ENCODE data around the gene TRIM32. TPM values are rescaled to one million over a fixed set of nuclear protein-coding genes. Genes with fewer than 3 reads are reported as not detected.

Gene TRIM32
- total RNA-seq, 2 experiments from 2014 or later: 11.4 to 13.9 TPM

DNA sequence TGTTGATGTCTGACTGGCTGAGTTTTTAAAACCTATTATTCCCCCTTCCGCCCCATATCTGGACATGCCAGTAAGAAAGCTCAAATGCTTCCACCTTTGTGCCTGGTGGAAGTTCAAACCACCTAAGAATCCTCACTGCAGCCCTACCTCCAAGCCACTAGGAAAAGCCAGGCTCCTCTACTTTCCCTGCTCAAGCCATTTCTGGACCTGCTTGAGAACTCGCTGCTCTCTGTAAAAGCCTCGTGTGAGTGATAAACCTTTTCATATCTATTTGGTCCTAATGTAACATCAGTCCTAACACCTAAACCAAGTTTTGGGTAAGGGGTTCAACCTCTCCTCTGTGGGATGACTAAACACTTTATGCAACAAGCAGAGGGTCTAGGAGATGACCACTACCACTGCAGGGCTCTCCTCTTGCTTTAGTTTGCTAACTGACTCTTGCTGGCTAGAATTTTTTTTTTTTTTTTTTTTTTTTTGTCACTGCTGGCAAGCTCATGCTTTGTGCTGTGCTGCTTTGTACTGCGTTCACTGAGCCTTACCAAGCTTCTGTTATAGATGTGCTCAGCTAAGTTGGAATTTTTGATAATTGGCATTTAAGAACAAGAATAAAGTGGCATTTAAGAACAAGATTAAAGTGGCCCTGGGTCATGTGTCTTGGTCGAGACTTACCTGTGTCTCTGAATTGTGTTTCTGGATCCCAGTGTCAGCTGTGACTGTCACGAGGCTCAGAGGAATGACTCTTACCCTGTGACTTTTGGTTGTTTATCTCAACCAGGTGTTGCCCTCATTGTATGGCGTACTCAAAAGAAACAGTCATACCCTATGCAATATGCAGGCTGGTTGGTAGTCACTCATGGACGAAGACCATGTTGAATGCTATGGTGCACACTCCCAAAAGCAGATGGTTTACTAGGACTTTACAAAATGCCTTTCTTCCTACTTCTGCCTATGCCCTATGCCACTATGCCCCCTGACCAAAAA, 19.5 kb downstream of the TRIM32 start:
- intact Hi-C loops (cut with micrococcal nuclease; ENCODE audit: unreplicated experiment): no loop called here
- ChIA-PET CTCF (ENCODE audit: unreplicated experiment) (no interaction called here), POLR2A (interaction anchor here (0.7 kb wide), 1 partner anchor 1359 kb away, joined by 3 read pairs; no protein-coding TSS in a partner anchor)
- no peaks in the 10 kb centered on the region for H3K79me2 ChIP-seq (ENCODE audit: insufficient read depth, low read depth, low read length)
- TF ChIP-seq EZH2phosphoT487 (IDR thresholded peaks at IDR 0.05; ENCODE audit: borderline replicate concordance, low read depth, low read length): no peak
- TF ChIP-seq, protein P1, sequence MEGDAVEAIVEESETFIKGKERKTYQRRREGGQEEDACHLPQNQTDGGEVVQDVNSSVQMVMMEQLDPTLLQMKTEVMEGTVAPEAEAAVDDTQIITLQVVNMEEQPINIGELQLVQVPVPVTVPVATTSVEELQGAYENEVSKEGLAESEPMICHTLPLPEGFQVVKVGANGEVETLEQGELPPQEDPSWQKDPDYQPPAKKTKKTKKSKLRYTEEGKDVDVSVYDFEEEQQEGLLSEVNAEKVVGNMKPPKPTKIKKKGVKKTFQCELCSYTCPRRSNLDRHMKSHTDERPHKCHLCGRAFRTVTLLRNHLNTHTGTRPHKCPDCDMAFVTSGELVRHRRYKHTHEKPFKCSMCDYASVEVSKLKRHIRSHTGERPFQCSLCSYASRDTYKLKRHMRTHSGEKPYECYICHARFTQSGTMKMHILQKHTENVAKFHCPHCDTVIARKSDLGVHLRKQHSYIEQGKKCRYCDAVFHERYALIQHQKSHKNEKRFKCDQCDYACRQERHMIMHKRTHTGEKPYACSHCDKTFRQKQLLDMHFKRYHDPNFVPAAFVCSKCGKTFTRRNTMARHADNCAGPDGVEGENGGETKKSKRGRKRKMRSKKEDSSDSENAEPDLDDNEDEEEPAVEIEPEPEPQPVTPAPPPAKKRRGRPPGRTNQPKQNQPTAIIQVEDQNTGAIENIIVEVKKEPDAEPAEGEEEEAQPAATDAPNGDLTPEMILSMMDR (conservative IDR thresholded peaks at IDR 0.05; ENCODE audit: low read length): no peak
- H4K20me1 ChIP-seq (ENCODE audit: insufficient read depth, low read length): no peaks in the 10 kb centered on the region; the same call in 1 of the 2 replicates
- H3K27ac ChIP-seq (ENCODE audit: low read depth, low read length, poor library complexity, severe bottlenecking): no peak overlapping the region
- no peaks in the 10 kb centered on the region for H3K4me1 ChIP-seq (ENCODE audit: insufficient read depth, low read length, poor library complexity, severe bottlenecking)
- H3K9me2 ChIP-seq (ENCODE audit: insufficient read depth, low read length): no peaks in the 10 kb centered on the region
- DNase-seq (ENCODE audit: low spot score): no peak
- H2AFZ ChIP-seq (ENCODE audit: low read length): no peak overlapping the region
- BruUV-seq (replicated peaks): no TSS peak
- H3K4me3 ChIP-seq (ENCODE audit: low read depth, low read length, poor library complexity, severe bottlenecking): no peak overlapping the region
- no peaks in the 10 kb centered on the region for H3K9me3 ChIP-seq (ENCODE audit: low read length)
- 0 out of 2 replicates have a peak, but pooled peaks cover 4% of the 10 kb centered on the region for H3K36me3 ChIP-seq (ENCODE audit: insufficient read depth, low read length)
- H3K4me2 ChIP-seq (ENCODE audit: low read length): no peak overlapping the region

DNA sequence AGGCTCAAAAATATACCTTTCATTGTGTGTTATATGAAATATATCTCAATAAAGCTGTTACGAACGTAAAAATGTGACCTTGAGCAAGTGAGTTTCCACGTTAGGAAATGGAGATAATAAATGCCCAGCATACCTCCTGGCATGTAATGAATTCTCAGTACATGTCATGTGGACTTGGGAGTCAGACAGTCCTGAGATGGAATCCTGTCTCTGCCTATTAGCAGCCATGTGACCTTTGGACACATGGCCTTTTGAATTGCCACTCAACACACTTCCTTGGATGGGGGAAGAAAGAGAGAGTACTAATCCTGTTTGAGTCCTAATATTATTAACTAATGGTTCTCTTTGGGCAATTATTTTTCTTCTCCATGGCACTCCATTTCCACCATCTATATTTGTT, 25.7 kb downstream of the TRIM32 start:
- Histone ChIP-seq H3K9me3 (ENCODE audit: low read length) (no peaks in the 10 kb centered on the region), H3K79me2 (ENCODE audit: insufficient read depth, low read depth, low read length) (no peaks in the 10 kb centered on the region), H3K4me2 (ENCODE audit: low read length) (no peak overlapping the region), H4K20me1 (ENCODE audit: insufficient read depth, low read length) (no peaks in the 10 kb centered on the region), H2AFZ (ENCODE audit: low read length) (no peak overlapping the region), H3K4me3 (ENCODE audit: low read depth, low read length, poor library complexity, severe bottlenecking) (no peak overlapping the region), H3K4me1 (ENCODE audit: insufficient read depth, low read length, poor library complexity, severe bottlenecking) (no peaks in the 10 kb centered on the region), H3K27ac (ENCODE audit: low read depth, low read length, poor library complexity, severe bottlenecking) (no peak overlapping the region), H3K9me2 (ENCODE audit: insufficient read depth, low read length) (no peaks in the 10 kb centered on the region), H3K36me3 (ENCODE audit: insufficient read depth, low read length) (no peaks in the 10 kb centered on the region)
- intact Hi-C loops (cut with micrococcal nuclease; ENCODE audit: unreplicated experiment): no loop called here
- CTCF ChIA-PET (ENCODE audit: unreplicated experiment): no interaction called here
- TF ChIP-seq, protein P1 (conservative IDR thresholded peaks at IDR 0.05; ENCODE audit: low read length): no peak
- TF ChIP-seq EZH2phosphoT487 (IDR thresholded peaks at IDR 0.05; ENCODE audit: borderline replicate concordance, low read depth, low read length): no peak
- BruUV-seq (replicated peaks): no TSS peak
- POLR2A ChIA-PET: no interaction called here
- DNase-seq (ENCODE audit: low spot score): no peak

DNA sequence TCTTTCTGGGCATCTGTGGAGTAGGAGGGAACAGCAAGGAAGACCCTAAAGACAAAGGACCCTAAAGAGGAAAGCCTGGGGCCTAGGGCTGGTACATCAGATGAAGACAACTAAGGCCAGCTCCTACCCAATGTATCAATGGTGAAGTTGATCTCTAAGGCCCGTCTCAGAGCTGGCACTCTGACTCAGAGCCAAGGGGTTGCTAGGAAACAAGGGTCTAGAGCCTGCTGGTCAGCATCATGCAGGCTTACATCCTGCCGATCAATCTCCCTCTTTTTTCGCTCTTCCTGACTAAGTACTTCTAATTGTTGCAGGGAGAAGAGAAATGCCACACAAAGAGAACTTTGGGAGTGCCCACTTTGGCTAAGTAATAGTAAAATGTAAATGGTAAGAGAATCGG, 26.2 kb downstream of the TRIM32 start:
- Histone ChIP-seq H4K20me1 (ENCODE audit: insufficient read depth, low read length) (no peaks in the 10 kb centered on the region), H3K27ac (ENCODE audit: low read depth, low read length, poor library complexity, severe bottlenecking) (no peak overlapping the region), H3K36me3 (ENCODE audit: insufficient read depth, low read length) (no peaks in the 10 kb centered on the region), H3K9me2 (ENCODE audit: insufficient read depth, low read length) (no peaks in the 10 kb centered on the region), H3K4me2 (ENCODE audit: low read length) (no peak overlapping the region), H3K9me3 (ENCODE audit: low read length) (no peaks in the 10 kb centered on the region), H3K79me2 (ENCODE audit: insufficient read depth, low read depth, low read length) (no peaks in the 10 kb centered on the region), H3K4me1 (ENCODE audit: insufficient read depth, low read length, poor library complexity, severe bottlenecking) (no peaks in the 10 kb centered on the region), H2AFZ (ENCODE audit: low read length) (no peak overlapping the region), H3K4me3 (ENCODE audit: low read depth, low read length, poor library complexity, severe bottlenecking) (no peak overlapping the region)
- POLR2A ChIA-PET: no interaction called here
- no peak for TF ChIP-seq EZH2phosphoT487 (IDR thresholded peaks at IDR 0.05; ENCODE audit: borderline replicate concordance, low read depth, low read length)
- TF ChIP-seq, protein P1 (conservative IDR thresholded peaks at IDR 0.05; ENCODE audit: low read length): no peak
- intact Hi-C loops (cut with micrococcal nuclease; ENCODE audit: unreplicated experiment): no loop called here
- no peak for DNase-seq (ENCODE audit: low spot score)
- CTCF ChIA-PET (ENCODE audit: unreplicated experiment): no interaction called here
- no TSS peak for BruUV-seq (replicated peaks)
